WERI-Rb-1 (cell line): Measurements from ENCODE around the gene ACTN2.

Source experiments
- DNase-seq: peaks from one replicate; pipeline ENCODE4 v3.0.0-alpha.2; 2020
- H3K27ac ChIP-seq: fragments of 250-450 bp; sonication (Bioruptor Pico); 2 replicates; pipeline ENCODE4 v1.5.1; 2020; ENCODE audit warnings: mild to moderate bottlenecking, moderate library complexity
- H3K27me3 ChIP-seq: fragments of 250-450 bp; sonication (Bioruptor Pico); 2 replicates; pipeline ENCODE4 v1.5.1; 2021; ENCODE audit warnings: mild to moderate bottlenecking, low read depth, moderate library complexity; ENCODE audit not compliant: insufficient read depth, severe bottlenecking
- H3K36me3 ChIP-seq: fragments of 250-450 bp; sonication (Bioruptor Pico); 2 replicates; pipeline ENCODE4 v1.5.1; 2020; ENCODE audit warnings: mild to moderate bottlenecking, moderate library complexity
- H3K4me3 ChIP-seq: 2 replicates; pipeline ENCODE4 v1.5.1; 2011; ENCODE audit warnings: low read depth, mild to moderate bottlenecking, control low read depth, low read length
- H3K9me3 ChIP-seq: fragments of 250-450 bp; sonication (Bioruptor Pico); 2 replicates; pipeline ENCODE4 v1.5.1; 2021; ENCODE audit warnings: mild to moderate bottlenecking, moderate library complexity; ENCODE audit not compliant: severe bottlenecking
- TF ChIP-seq, protein P1 (sequence below): IDR thresholded peaks from 2 replicates; pipeline ENCODE4 v1.5.1; 2011; ENCODE audit warnings: low read depth, mild to moderate bottlenecking, control low read depth, inconsistent platforms, low read length

ACTN2 gene

GRCh38 chr1:236692742-236693141 is 6.4 kb downstream of the ACTN2 start:
- DNase-seq = no peak
- H3K4me3 ChIP-seq = no peak overlapping the region
- H3K9me3 ChIP-seq = no peaks in the 10 kb centered on the region
- TF ChIP-seq, protein P1, sequence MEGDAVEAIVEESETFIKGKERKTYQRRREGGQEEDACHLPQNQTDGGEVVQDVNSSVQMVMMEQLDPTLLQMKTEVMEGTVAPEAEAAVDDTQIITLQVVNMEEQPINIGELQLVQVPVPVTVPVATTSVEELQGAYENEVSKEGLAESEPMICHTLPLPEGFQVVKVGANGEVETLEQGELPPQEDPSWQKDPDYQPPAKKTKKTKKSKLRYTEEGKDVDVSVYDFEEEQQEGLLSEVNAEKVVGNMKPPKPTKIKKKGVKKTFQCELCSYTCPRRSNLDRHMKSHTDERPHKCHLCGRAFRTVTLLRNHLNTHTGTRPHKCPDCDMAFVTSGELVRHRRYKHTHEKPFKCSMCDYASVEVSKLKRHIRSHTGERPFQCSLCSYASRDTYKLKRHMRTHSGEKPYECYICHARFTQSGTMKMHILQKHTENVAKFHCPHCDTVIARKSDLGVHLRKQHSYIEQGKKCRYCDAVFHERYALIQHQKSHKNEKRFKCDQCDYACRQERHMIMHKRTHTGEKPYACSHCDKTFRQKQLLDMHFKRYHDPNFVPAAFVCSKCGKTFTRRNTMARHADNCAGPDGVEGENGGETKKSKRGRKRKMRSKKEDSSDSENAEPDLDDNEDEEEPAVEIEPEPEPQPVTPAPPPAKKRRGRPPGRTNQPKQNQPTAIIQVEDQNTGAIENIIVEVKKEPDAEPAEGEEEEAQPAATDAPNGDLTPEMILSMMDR = no peak
- peaks cover 60% of the 10 kb centered on the region for H3K27me3 ChIP-seq
- H3K36me3 ChIP-seq = no peaks in the 10 kb centered on the region
- no peak overlapping the region for H3K27ac ChIP-seq

DNA sequence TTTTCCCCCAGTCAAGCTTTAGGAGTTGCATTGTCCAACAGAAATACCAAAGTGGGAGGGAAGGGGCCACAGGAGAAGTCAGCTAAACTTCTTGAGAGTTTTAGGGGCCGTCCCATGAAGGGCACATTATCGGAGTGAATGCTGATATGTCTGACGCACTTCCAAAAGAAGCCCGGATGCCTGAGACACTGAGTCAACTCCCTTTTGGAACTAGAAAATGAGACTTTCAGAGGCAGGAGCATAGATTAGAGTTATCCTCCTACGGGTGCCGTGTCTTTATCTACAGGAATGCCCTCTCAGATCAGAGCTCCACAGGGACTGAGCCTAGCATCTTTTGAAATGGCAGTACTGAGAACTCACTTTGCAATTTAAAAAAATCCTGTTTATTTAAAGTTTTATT is 13.1 kb downstream of the ACTN2 start:
- TF ChIP-seq, protein P1 = no peak
- peaks cover 5% of the 10 kb centered on the region for H3K27me3 ChIP-seq
- no peak for DNase-seq

GRCh38 chr1:236700903-236701302 is 14.6 kb downstream of the ACTN2 start:
- H3K4me3 ChIP-seq = no peak overlapping the region
- H3K9me3 ChIP-seq = no peaks in the 10 kb centered on the region
- H3K27ac ChIP-seq = no peak overlapping the region
- H3K27me3 ChIP-seq = no peaks in the 10 kb centered on the region
- H3K36me3 ChIP-seq = no peaks in the 10 kb centered on the region
- TF ChIP-seq, protein P1 = no peak
- no peak for DNase-seq

More for the DNA sequence above, 13.1 kb downstream of the ACTN2 start:
- no peaks in the 10 kb centered on the region for H3K36me3 ChIP-seq
- H3K27ac ChIP-seq = no peak overlapping the region
- H3K9me3 ChIP-seq = no peaks in the 10 kb centered on the region
- H3K4me3 ChIP-seq = no peak overlapping the region

GRCh38 chr1:236701782-236702181 is 15.5 kb downstream of the ACTN2 start:
- no peaks in the 10 kb centered on the region for H3K27me3 ChIP-seq
- no peaks in the 10 kb centered on the region for H3K36me3 ChIP-seq
- TF ChIP-seq, protein P1 = no peak
- H3K27ac ChIP-seq = no peak overlapping the region
- DNase-seq = no peak
- H3K4me3 ChIP-seq = no peak overlapping the region
- no peaks in the 10 kb centered on the region for H3K9me3 ChIP-seq

GRCh38 chr1:236702791-236703394 is 16.6 kb downstream of the ACTN2 start:
- Histone ChIP-seq H3K27ac (no peak overlapping the region), H3K9me3 (no peaks in the 10 kb centered on the region), H3K36me3 (no peaks in the 10 kb centered on the region), H3K4me3 (no peak overlapping the region), H3K27me3 (no peaks in the 10 kb centered on the region)
- TF ChIP-seq, protein P1 = no peak
- DNase-seq = no peak

GRCh38 chr1:236705771-236706170 is 19.5 kb downstream of the ACTN2 start:
- no peaks in the 10 kb centered on the region for H3K27me3 ChIP-seq
- H3K36me3 ChIP-seq = no peaks in the 10 kb centered on the region
- no peak overlapping the region for H3K27ac ChIP-seq
- H3K9me3 ChIP-seq = no peaks in the 10 kb centered on the region
- TF ChIP-seq, protein P1 = no peak
- no peak overlapping the region for H3K4me3 ChIP-seq
- DNase-seq = no peak
